Stimulated activated CD4-positive, alpha-beta T cell treated with anti-CD3 and anti-CD28 coated beads, Interleukin-1b, Interleukin-23, amount 100 ng/mL, for 4 hours (primary cell): Measurements from ENCODE around the gene SPIB.
"Not testable (repeated sequence)": the region's sequence is repeated elsewhere in the genome, so short reads cannot be mapped to it uniquely, and the experiment has no call there.

ENCODE experiments used
- DNase-seq, 2 donors: peaks; one replicate each; pipeline ENCODE4 v3.0.0-alpha.2; 2020; ENCODE audit warnings: low read depth in 2 of 2

The SPIB gene

GRCh38 chr19:50468818-50469217 is 50.1 kb downstream of the SPIB start:
- no peak for DNase-seq

DNA sequence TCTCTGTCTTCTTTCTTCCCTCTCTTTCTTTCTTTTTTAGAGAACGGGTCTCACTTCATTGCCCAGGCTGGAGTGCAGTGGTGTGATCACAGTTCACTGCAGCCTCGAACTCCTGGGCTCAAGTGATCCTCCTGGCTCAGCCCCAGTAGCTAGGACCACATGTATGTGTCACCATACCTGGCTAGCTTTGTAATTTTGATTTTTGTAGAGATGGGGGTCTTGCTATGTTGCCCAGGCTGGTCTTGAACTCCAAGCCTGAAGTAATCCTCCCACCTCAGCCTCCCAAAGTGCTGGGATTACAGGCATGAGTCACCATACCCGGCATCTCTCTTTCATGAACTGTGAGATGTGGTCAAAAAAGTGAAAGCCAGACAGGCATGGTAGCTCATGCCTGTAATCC is 54.6 kb downstream of the SPIB start:
- DNase-seq = not testable (repeated sequence)

GRCh38 chr19:50475101-50475568 is 56.4 kb downstream of the SPIB start:
- no peak for DNase-seq

DNA sequence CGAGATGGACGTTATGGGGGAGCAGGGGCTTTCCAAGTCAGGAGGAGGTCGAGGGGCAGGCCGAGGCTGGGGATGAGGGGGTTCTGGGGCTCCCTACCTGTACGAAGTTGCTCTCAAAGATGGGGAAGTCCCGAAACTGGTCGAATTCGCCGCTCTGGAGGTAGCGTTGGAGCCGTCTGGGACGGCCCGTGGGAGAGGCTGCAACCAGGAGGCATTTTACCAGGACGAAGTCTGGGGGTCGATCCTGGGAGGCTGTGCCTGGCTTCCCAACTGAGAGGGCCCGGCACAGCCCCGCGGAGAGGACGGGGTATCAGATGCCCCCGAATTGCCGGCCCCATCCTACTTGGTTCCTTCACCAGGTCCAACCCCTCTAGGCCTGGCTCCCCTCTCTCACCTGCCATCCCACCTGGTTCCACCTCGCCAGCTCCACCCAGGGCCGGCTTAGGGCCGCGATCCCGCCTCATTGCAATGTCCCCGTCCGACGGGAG is 57.0 kb downstream of the SPIB start:
- no peak for DNase-seq

DNA sequence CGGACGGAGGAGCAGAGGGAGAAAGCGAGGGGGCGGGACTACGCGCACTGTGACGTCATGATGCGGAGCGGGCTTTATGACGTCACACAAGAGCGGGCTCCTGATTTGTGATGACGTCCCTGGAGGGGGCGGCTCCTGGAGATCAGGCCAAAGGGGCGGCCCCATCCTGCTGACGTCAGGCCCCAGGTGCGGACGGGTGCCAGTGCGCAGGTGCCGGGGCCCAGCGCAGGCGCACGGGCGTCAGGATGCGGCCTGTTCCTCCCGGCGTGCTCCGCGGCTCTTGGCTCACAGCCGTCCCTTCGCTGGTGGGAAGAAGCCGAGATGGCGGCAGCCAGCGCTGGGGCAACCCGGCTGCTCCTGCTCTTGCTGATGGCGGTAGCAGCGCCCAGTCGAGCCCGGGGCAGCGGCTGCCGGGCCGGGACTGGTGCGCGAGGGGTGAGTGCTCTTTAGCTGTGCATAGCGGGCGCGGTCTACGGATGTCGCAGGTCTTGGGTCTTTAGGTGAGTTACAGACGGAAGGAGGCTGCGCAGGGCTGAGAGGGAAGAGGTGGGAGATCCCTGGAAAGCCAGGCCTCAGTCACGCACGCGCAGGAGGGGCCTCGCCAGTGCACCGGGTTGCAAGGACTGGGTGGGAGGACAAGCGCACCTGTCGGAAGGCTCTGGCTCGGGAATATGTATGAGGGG is 57.6 kb downstream of the SPIB start, which contains the start of the genes EMC10 and GARIN5A:
Gene EMC10 (plus strand): TSS at position 284 of the 683 bp plus-strand sequence. CDS start 38 bp downstream, at position 322.
Gene GARIN5A (minus strand): TSS at position 625 of the 683 bp plus-strand sequence. CDS start 460 bp downstream, at position 165.
- peak; percentile 83 to 88 for DNase-seq

GRCh38 chr19:50476907-50477238 is 58.1 kb downstream of the SPIB start:
- no peak for DNase-seq

GRCh38 chr19:50477751-50478515 is 59.2 kb downstream of the SPIB start:
- no peak for DNase-seq

GRCh38 chr19:50478901-50479715 is 60.4 kb downstream of the SPIB start:
- DNase-seq = peak in 1 of 2 donors; percentile 21

GRCh38 chr19:50479761-50480251 is 61.1 kb downstream of the SPIB start:
- no peak for DNase-seq

DNA sequence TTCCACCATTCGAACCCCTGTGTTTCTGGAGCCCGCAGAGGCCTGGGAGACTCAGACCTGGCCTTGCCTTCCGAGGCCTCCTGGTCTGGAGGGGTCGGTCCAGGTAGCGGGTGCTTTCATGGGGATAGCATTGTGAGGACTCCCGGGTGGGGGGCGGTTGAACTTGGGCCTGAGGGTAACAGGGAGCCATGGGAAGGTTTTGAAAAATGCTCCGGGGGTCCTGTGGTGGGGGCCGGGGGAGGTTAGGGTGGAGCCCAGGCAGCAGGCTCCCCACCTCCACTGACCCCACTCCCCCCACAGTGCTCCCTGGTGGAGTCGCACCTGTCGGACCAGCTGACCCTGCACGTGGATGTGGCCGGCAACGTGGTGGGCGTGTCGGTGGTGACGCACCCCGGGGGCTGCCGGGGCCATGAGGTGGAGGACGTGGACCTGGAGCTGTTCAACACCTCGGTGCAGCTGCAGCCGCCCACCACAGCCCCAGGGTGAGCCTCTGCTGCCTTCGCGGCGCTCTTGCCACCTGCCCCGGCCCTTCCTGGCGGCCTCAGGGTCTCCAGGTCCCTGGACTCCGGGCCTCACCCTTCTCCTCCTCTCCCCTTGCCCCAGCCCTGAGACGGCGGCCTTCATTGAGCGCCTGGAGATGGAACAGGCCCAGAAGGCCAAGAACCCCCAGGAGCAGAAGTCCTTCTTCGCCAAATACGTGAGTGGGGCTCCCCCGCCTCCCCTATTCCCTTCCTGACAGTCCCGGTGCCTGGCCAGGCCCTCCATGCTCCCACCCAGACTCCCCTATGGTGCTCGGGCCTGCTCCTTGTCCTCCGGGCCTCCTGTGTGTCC is 61.8 kb downstream of the SPIB start:
- DNase-seq = no peak
